GM19395 (cell line): ENCODE results near the gene SNAPC4.

Experiments
- ATAC-seq: cut with Tn5 transposase; IDR thresholded peaks from one replicate; pipeline ENCODE4 v1.9.1; 2021; ENCODE audit warnings: mild to moderate bottlenecking, moderate library complexity; ENCODE audit not compliant: unreplicated experiment

The SNAPC4 gene

GRCh38 chr9:136392538-136393449 lies 7.2 kb downstream of the SNAPC4 start:
- no peak for ATAC-seq

- ATAC-seq, result no peak
These were observed 8.0 kb downstream of the SNAPC4 start for GRCh38 chr9:136391737-136392537.

- ATAC-seq, result no peak
These were observed 10.6 kb downstream of the SNAPC4 start for GRCh38 chr9:136389396-136389795.

- no peak for ATAC-seq
These were observed 12.8 kb downstream of the SNAPC4 start for GRCh38 chr9:136387217-136387616.

- ATAC-seq, result no peak
These were observed 14.0 kb downstream of the SNAPC4 start for GRCh38 chr9:136386018-136386417.

GRCh38 chr9:136385015-136385414 lies 15.0 kb downstream of the SNAPC4 start:
- ATAC-seq, result no peak

GRCh38 chr9:136383436-136383835 lies 16.5 kb downstream of the SNAPC4 start:
- no peak for ATAC-seq

- ATAC-seq, result no peak
These were observed 17.9 kb downstream of the SNAPC4 start for GRCh38 chr9:136381966-136382513.

- no peak for ATAC-seq
These were observed 18.7 kb downstream of the SNAPC4 start for GRCh38 chr9:136381311-136381710.

GRCh38 chr9:136380381-136380780 lies 19.6 kb downstream of the SNAPC4 start:
- ATAC-seq, result no peak

GRCh38 chr9:136379891-136380290 lies 20.1 kb downstream of the SNAPC4 start:
- ATAC-seq, result no peak

GRCh38 chr9:136379401-136379800 lies 20.6 kb downstream of the SNAPC4 start:
- no peak for ATAC-seq

GRCh38 chr9:136379003-136379287 lies 21.0 kb downstream of the SNAPC4 start:
- ATAC-seq, result no peak

- ATAC-seq, result no peak
These were observed 21.6 kb downstream of the SNAPC4 start for GRCh38 chr9:136378170-136379002.

GRCh38 chr9:136377341-136378169 lies 22.4 kb downstream of the SNAPC4 start:
- ATAC-seq, result no peak

GRCh38 chr9:136376457-136376856 lies 23.5 kb downstream of the SNAPC4 start:
- ATAC-seq, result no peak

- no peak for ATAC-seq
These were observed 24.9 kb downstream of the SNAPC4 start for GRCh38 chr9:136375096-136375495.

GRCh38 chr9:136374183-136374575 lies 25.8 kb downstream of the SNAPC4 start:
- ATAC-seq, result no peak

- ATAC-seq, result no peak
These were observed 26.4 kb downstream of the SNAPC4 start, which contains the start of gene CARD9 for GRCh38 chr9:136373300-136374182. Gene CARD9, minus strand, starts transcription at chr9:136373669. Its CDS starts 1,591 bp downstream, at chr9:136372078.
